ENCODE results near the gene SOX1.

The SOX1 gene

GRCh38 chr13:112092453-112092852 lies 25.5 kb downstream of the SOX1 start:
- ChIA-PET POLR2A (no interaction called here), CTCF (interaction anchor here (0.5 kb wide), 1 partner anchor 514 kb away, joined by 4 read pairs; no protein-coding TSS in a partner anchor)
- H3K36me3 ChIP-seq (ENCODE audit: control insufficient read depth in 2 of 2, insufficient read depth in 1 of 2, low read length in 2 of 2): no peaks in the 10 kb centered on the region
- no peaks in the 10 kb centered on the region for H3K9me3 ChIP-seq (ENCODE audit: control insufficient read depth, insufficient read depth, low read depth, low read length)
- TF ChIP-seq ZNF202 (tag by site-specific recombination; IDR thresholded peaks at IDR 0.05; ENCODE audit: borderline replicate concordance) (no peak), ZNF10 (tag by site-specific recombination; IDR thresholded peaks at IDR 0.05) (no peak), ZBTB7A (tag by site-specific recombination; IDR thresholded peaks at IDR 0.05; ENCODE audit: low read depth) (no peak), ZNF18 (tag by site-specific recombination; IDR thresholded peaks at IDR 0.05) (no peak), PRDM10 (tag by site-specific recombination; IDR thresholded peaks at IDR 0.05) (no peak), PATZ1 (tag by site-specific recombination; IDR thresholded peaks at IDR 0.05) (no peak), MEIS1 (CRISPR knock-in tag; IDR thresholded peaks at IDR 0.05; ENCODE audit: borderline replicate concordance) (no peak), ZNF280D (tag by site-specific recombination; IDR thresholded peaks at IDR 0.05) (no peak), ZBTB44 (tag by site-specific recombination; IDR thresholded peaks at IDR 0.05) (no peak), ZNF404 (tag by site-specific recombination; IDR thresholded peaks at IDR 0.05) (no peak), ZNF670 (tag by site-specific recombination; IDR thresholded peaks at IDR 0.05; ENCODE audit: low read depth) (no peak), REPIN1 (tag by site-specific recombination; IDR thresholded peaks at IDR 0.05; ENCODE audit: low read depth) (no peak), ZNF624 (tag by site-specific recombination; IDR thresholded peaks at IDR 0.05) (no peak), SALL2 (tag by site-specific recombination; IDR thresholded peaks at IDR 0.05; ENCODE audit: borderline replicate concordance) (no peak)
- H3K4me3 ChIP-seq (ENCODE audit: low read depth, low read length): no peak overlapping the region
- H3K4me1 ChIP-seq (ENCODE audit: control insufficient read depth, insufficient read depth, low read length): no peaks in the 10 kb centered on the region
- H3K27ac ChIP-seq (ENCODE audit: extremely low read depth, low read depth, low read length): no peak overlapping the region
